ENCODE results near the gene IRF2BP1. TPM values are rescaled to one million over a fixed set of nuclear protein-coding genes. Genes with fewer than 3 reads are reported as not detected.

The IRF2BP1 gene
- total and polyA plus RNA-seq, 2 of the 13 experiments (the other 11 are each of a cell fraction or from before 2014, with no cell fraction given): 4.3 to 14.3 TPM

GRCh38 chr19:45887200-45887710 is 1.3 kb upstream of the IRF2BP1 start (continued):
- TF ChIP-seq STAT6 (CRISPR knock-in tag; IDR thresholded peaks at IDR 0.05; ENCODE audit: borderline replicate concordance): no peak
- TF ChIP-seq ZSCAN30 (CRISPR knock-in tag; IDR thresholded peaks at IDR 0.05): no peak
- TF ChIP-seq CEBPB (IDR thresholded peaks at IDR 0.05; ENCODE audit: borderline replicate concordance, low read depth, low read length): peak; percentile 67
- no peak for TF ChIP-seq POGK (CRISPR knock-in tag; conservative IDR thresholded peaks at IDR 0.05)
- no peak for TF ChIP-seq IRX3 (CRISPR knock-in tag; IDR thresholded peaks at IDR 0.05; ENCODE audit: borderline replicate concordance, low read depth)
- TF ChIP-seq ZNF280D (CRISPR knock-in tag; IDR thresholded peaks at IDR 0.05): peak; percentile 16; the same call in 1 of the 2 replicates
- TF ChIP-seq TERF1 (CRISPR knock-in tag; IDR thresholded peaks at IDR 0.05): no peak
- TF ChIP-seq PRDM10 (CRISPR knock-in tag; IDR thresholded peaks at IDR 0.05; ENCODE audit: low read depth): no peak
- no peak for TF ChIP-seq MTA1 (CRISPR knock-in tag; IDR thresholded peaks at IDR 0.05; ENCODE audit: borderline replicate concordance)
- TF ChIP-seq MNT (IDR thresholded peaks at IDR 0.05): no peak
- TF ChIP-seq ZFX (CRISPR knock-in tag; IDR thresholded peaks at IDR 0.05; ENCODE audit: low read depth): peak; percentile 70; the same call in 1 of the 2 replicates
- TF ChIP-seq BCL3 (CRISPR knock-in tag; IDR thresholded peaks at IDR 0.05): no peak

All from HepG2 (cell line).